Suppressor macrophage (primary cell): ENCODE data around the gene THADA.

ENCODE experiments used
- DNase-seq, 4 experiments: peaks; one replicate each; pipeline ENCODE4 v3.0.0-alpha.2; 2020 to 2022

Gene THADA

DNA sequence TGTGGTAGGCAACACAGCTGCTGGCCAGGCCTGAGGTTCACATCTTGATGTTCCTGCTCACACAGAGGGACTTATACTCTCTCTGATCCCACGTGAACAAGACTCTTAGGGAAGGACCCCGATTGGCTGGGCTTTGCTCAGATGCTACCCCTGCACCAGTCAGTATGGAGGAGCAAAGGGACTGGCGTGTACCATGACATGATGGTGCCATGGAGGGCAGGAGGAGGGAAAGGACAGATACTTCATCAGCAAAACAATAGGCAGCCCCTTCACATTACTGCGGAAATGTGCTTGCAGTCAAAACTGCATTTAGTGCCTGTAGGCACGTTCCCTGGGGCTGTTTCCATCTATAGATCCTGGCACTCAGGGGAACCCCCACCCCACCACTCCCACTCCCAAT lies 412.1 kb downstream of the THADA start:
- no peak for DNase-seq

- DNase-seq = no peak
Measured at GRCh38 chr2:43180897-43181296, 414.9 kb downstream of the THADA start.
